GM18502 (cell line): ENCODE results near the gene AMOTL2.

Experiments used
- ATAC-seq: cut with Tn5 transposase; IDR thresholded peaks from one replicate; pipeline ENCODE4 v1.9.1; 2021; ENCODE audit warnings: mild to moderate bottlenecking; ENCODE audit not compliant: unreplicated experiment, poor library complexity

Gene AMOTL2

DNA sequence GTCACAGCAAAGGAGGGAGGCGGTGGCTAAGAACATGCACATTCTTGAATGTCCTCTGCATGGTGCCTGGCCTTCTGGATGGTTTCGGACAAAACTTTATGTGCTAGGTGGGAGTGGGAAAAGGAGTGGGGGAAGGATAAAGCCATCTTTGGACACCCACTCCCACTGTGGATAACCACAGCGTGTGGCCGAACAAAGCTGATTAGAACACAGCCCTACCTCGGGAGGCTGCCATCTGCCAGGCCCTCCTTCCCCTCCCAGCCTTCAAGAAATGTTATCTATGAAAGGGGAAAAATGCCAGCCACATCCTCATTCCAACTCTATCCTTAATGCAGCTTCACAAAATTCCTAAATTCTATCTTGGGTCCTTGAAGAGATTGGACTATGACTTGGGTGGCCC lies 18.8 kb downstream of the AMOTL2 start:
- no peak for ATAC-seq

DNA sequence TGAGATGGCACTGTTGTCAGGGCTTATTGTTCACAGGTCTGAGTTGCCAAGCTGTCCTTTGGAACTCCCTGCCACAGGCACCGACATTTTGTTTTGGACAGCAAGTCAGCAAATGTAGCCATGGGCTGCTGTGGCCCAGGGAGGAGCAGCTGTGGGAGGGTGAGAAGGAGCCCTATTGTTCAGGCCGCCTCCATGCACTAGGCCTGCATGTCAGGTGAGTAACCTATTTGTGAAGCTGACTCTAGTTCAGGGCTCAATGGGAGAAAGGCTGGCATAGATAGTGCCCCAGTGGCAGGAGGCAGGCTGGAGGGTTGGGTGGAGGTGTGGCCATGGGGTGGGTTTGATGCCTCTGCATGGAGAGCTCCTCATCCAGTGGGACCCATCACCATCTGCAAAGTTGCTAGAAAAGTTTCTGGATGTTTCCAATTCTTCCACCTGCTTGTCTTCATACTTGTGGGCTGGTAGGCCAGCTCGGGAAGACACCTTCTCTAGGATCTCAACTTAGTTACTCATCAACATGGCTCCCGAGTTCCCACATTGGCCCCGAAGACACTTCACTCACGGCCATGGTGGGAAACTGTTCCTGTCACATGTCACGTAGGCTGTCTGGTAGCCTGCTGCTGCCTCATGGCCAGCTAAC lies 19.5 kb downstream of the AMOTL2 start:
- ATAC-seq: no peak

DNA sequence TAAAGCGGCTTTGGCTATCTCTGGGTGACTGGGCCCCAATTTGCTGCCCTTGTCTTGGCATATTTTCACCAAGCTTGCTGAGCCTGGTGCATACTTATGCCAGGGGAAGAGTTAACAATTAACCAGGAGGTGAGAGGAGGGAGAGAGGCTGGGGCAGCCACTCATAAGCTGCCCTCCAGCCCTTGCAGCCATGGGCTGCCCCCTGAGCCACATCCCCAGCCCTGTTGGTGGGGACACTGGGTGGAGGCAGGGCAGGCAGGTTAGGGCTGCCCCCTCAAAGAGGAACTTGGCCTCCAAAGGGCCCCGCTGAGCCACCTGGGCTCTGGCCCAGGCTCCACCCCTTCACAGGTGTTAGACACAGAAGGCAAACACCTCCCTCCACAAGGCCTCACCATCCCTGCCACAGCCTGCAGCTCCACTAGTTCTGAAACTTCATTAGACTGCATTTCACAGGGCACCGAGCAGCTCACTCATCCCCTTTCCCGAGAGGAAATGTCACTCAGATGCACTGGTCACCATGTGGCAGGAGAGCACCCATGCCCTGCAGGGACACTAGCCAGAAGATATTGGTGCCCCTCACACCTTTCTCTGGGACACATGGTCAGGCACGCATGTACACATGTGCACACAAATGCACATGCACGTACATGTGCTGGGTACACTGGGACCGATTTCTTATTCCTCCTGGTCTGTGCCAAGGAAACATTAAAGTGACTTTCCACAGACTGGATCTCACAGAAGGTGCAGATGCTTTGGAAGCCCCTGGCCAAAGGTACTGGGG lies 20.2 kb downstream of the AMOTL2 start:
- ATAC-seq: no peak

DNA sequence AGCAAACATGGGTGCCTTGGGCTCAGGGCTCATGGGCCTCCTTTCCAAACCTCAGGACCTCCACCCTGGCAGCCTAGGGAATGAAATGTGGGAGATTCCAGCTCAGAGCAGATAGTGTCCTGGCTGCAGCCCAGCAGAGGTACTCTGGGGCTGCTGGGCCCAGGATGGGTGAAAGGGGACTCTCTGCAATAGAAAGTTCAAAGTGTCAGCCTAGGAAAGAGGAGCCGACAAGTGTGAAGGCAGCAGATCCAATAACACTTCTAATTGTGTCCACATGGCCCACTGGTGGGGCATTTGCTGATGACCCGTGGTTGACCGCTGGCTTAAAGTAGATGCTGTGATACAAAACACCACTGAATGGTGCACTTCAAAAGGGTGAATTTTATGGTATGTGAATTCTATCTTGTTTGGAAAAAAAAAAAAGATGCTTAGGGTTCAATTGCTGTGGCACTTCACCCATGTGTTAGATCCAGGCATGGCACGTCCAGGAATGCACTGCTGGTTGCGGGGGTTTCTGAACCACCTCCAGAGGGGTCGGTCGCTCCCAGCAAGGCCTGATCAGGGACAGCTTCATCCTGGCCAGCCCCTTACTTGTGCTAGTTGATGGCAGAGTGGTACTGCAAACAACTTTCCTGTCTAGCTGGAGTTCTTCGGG lies 20.9 kb downstream of the AMOTL2 start:
- no peak for ATAC-seq

- ATAC-seq: no peak
Measured at GRCh38 chr3:134352031-134352671, 22.1 kb downstream of the AMOTL2 start.

DNA sequence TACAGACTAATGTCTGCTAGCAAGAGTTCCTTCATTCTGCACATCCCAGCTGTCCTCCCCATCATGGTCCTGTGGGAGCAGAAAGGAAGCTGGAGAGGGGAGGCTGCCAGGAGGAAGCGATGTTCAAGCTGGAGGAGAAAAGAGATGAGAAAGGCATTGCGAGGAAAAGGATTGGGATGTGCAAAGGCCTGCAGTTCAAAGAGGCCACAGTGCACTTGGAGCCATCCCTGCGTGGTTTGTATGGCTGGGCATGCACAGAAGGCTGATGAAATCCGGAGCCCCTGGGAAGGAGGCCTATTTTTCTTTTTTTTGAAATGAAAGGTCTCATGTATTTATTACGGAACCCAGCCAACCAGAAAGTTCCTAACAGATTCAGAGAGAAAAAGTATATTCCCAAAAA lies 22.8 kb downstream of the AMOTL2 start:
- no peak for ATAC-seq

- no peak for ATAC-seq
Measured at GRCh38 chr3:134350861-134351311, 23.4 kb downstream of the AMOTL2 start.

- ATAC-seq: no peak
Measured at GRCh38 chr3:134350266-134350665, 24.0 kb downstream of the AMOTL2 start.

- ATAC-seq: no peak
Measured at GRCh38 chr3:134348524-134348923, 25.7 kb downstream of the AMOTL2 start.

- ATAC-seq: no peak
Measured at GRCh38 chr3:134347551-134347950, 26.7 kb downstream of the AMOTL2 start.

DNA sequence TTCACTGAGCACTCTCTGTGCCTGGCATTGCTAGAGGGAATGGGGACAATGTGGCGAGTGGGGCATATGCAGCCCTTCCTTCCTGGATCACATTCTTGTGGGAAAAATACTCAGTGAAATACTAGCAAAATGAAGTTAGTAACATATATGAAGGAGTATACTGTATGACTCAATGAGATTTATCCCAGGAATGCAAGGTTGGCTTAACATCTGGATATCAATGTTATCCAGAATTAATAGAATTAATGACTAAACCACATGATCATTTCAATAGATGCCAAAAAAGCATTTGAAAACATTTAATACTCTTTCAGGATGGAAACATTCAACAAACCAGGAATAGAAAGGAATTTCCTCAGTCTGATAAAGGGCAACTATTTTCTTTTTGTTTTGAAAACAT lies 27.5 kb downstream of the AMOTL2 start:
- ATAC-seq: no peak

GRCh38 chr3:134345202-134345601 lies 29.0 kb downstream of the AMOTL2 start:
- ATAC-seq: no peak

- no peak for ATAC-seq
Measured at GRCh38 chr3:134344560-134344959, 29.7 kb downstream of the AMOTL2 start.

GRCh38 chr3:134342259-134342658 lies 32.0 kb downstream of the AMOTL2 start:
- ATAC-seq: no peak

DNA sequence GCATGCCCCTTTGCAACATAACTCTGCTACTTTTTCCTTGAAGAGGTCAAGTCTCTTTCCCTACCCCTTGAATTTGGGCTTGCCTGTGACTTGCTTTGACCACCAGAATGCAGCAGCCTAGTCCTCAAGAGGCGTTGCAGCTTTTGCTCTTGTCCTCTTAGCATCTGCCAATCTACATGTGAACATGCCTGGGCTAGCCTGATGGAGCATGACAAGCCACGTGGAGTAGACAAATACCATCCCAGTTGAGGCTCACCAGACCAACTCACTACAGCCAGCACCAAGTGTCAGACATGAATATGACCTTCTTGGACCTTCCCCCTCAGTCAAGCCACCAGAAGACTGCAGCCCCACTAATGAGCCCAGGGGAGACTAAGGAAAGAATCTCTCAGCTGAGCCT lies 32.9 kb downstream of the AMOTL2 start:
- no peak for ATAC-seq

DNA sequence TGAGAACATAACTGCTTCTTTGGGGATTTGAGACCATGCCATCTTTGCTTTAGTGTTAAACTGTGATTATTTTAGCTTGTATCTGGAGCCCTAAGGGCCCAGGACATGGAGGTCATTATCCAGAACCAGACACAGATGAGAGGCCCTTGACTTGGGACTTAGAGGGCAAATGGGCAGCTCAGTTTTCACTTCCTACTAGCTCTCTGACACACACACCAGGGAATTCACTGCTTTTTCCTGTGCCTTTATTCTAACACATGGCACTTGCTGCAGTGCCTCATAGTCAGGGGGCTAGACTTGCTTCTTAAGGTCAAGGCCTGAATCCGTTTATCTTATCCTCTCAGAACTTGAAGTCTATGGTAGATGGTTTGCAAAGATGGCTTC lies 33.3 kb downstream of the AMOTL2 start:
- ATAC-seq: no peak

- no peak for ATAC-seq
Measured at GRCh38 chr3:134340362-134340981, 33.8 kb downstream of the AMOTL2 start.

- ATAC-seq: no peak
Measured at GRCh38 chr3:134339913-134340312, 34.3 kb downstream of the AMOTL2 start.

GRCh38 chr3:134339331-134339730 lies 34.9 kb downstream of the AMOTL2 start:
- ATAC-seq: no peak

DNA sequence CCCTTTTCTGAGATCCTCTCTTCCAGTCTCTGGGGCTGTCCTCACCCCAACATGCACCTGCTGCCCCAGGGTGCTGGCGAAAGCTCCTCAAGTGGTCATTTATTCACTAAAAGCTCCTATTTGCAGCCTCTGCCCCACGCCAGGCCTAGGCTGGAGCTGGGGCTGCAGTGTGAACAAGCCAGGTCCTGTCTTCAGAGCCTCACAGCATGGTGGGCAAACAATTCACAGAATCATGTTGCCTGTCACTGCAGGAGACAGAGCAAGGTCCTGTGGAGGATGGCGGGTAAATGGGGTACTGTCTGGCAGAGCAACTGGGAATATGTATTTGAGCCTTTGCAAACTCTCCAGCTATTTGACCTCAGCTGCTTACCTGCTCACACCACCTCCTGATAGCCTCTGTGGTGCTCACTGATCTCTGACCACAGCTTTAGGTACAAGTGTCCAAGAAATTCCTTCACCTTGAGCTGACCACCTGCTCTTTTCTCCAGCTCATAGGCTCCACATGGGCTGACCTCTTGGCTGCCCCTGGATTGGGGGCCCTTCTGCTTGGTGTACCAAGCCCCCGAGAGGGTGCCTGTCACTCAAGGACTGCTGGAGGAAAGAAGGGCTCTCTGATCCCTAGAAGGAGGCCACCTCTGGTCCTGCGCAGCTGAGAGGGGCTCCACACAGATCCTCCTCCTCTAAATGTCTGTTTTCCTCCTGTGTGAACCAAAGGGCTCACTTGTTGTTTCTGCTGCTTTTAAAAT lies 35.6 kb downstream of the AMOTL2 start:
- ATAC-seq: no peak
